Measurements from ENCODE around the gene HLX. TPM values are rescaled to one million over a fixed set of nuclear protein-coding genes. Genes with fewer than 3 reads are reported as not detected.

The HLX gene
- total RNA-seq, 1 donor = 4.1 TPM

DNA sequence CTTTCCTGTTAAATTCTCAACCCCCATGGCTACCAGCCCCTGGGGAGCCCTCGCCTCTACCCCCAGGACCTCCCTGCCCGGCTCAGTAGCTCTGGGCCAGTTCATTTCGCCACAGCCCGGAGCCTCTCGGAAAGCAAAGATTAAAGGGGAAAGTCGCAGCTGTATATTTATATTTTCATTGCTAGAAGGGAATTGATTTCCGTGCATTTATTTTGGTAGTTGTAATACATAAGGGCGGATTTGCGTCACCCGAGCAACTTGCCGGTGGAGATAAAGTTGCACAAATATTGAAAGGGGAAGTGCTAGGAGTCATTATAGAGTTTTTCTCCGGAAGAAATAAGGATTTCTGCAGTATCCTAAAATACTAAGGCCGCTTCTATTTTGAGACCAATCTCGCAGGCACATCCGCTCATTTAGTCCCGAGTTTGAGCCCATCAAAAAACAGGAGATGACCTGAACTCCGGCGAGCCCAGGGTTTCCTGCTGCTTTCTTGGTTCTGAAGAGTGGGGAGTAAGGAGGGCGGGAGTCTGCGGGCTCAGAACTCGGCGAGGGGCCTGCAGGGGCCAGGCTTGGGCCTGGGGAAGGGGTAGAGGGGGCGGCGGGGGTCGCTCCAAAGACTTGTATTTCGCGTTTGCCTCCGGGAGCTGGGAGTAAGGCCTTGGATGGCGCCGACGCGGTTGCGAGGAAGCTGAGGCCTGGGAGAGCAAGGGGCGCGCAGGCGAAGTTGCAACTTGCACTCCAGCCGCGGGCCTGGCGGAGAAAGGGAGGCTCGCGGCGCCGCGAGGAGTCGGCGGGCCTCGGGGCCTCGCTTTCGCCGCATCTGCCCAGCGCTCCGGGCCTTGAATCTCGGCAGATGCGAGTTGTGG lies 2.5 kb upstream of the HLX start:
- TF ChIP-seq CTCF (IDR thresholded peaks at IDR 0.05; ENCODE audit: insufficient read depth, low read length) = no peak
- H3K4me3 ChIP-seq (ENCODE audit: low read depth, low read length) = no peak overlapping the region
- no peak for DNase-seq (ENCODE audit: low read depth)

- TF ChIP-seq CTCF (IDR thresholded peaks at IDR 0.05; ENCODE audit: insufficient read depth, low read length) = no peak
- no peak overlapping the region for H3K4me3 ChIP-seq (ENCODE audit: low read depth, low read length)
- no peak for DNase-seq (ENCODE audit: low read depth)
Measured at GRCh38 chr1:220877377-220878095, 1.7 kb upstream of the HLX start.

GRCh38 chr1:220878191-220879075 lies 810 bp upstream of the HLX start:
- DNase-seq (ENCODE audit: low read depth) = no peak
- no peak for TF ChIP-seq CTCF (IDR thresholded peaks at IDR 0.05; ENCODE audit: insufficient read depth, low read length)
- peak overlapping the region; percentile 85 for H3K4me3 ChIP-seq (ENCODE audit: low read depth, low read length)

- peak; percentile 45 for DNase-seq (ENCODE audit: low read depth)
- H3K4me3 ChIP-seq (ENCODE audit: low read depth, low read length) = peak overlapping the region; percentile 85
- TF ChIP-seq CTCF (IDR thresholded peaks at IDR 0.05; ENCODE audit: insufficient read depth, low read length) = peak; percentile 14
Measured at GRCh38 chr1:220879509-220880361, 492 bp downstream of the HLX start.

GRCh38 chr1:220880362-220880670 lies 1.1 kb downstream of the HLX start:
- DNase-seq (ENCODE audit: low read depth) = no peak
- H3K4me3 ChIP-seq (ENCODE audit: low read depth, low read length) = peak overlapping the region; percentile 85

More at GRCh38 chr1:220880362-220880670, 1.1 kb downstream of the HLX start:
- TF ChIP-seq CTCF (IDR thresholded peaks at IDR 0.05; ENCODE audit: insufficient read depth, low read length) = no peak

Data from fibroblast of the aortic adventitia (primary cell).